ENCODE data around the gene CFAP45. TPM values are rescaled to one million over a fixed set of nuclear protein-coding genes. Genes with fewer than 3 reads are reported as not detected.

Gene CFAP45
- total and polyA plus RNA-seq, 12 donors, result 0.17 to 1.5 (median 0.56) TPM

- Histone ChIP-seq H3K4me3 (peak overlapping the region in 1 of 10 donors; percentile 3), H3K9me3 (no peaks in the 10 kb centered on the region), H3K4me1 (peaks cover 18 to 82% (median 74%) of the 10 kb centered on the region in 9 donors), H3K27me3 (no peaks in the 10 kb centered on the region), H3K27ac (peak overlapping the region in 7 of 10 donors; percentile 9 to 100 (median 94)), H3K36me3 (peaks cover 0 to 66% (median 32%) of the 10 kb centered on the region in 9 donors)
- WGBS, 2 donors, result 65 to 78% methylated on average over 10 of the region's 10 CpGs
- intact Hi-C loops (cut with DNase I), result loop anchor here in 3 of 10 donors (5.0 to 10.0 kb wide), 3 partner anchors 63 to 68 kb away; no protein-coding TSS in a partner anchor
- TF ChIP-seq CTCF (IDR thresholded peaks at IDR 0.05), result no peak
- ATAC-seq (no peak), DNase-seq (no peak)
Measured at GRCh38 chr1:159920202-159920601, 20.2 kb upstream of the CFAP45 start.

- DNase-seq (no peak), ATAC-seq (no peak)
- H3K9me3 ChIP-seq, result no peaks in the 10 kb centered on the region
- no peak overlapping the region for H3K4me3 ChIP-seq
- H3K27me3 ChIP-seq, result no peaks in the 10 kb centered on the region
- peaks cover 0 to 67% (median 32%) of the 10 kb centered on the region in 9 donors for H3K36me3 ChIP-seq
- H3K4me1 ChIP-seq, result peaks cover 18 to 82% (median 74%) of the 10 kb centered on the region in 9 donors
- intact Hi-C loops (cut with DNase I), result no loop called here
- peak overlapping the region in 7 of 10 donors; percentile 9 to 100 (median 53) for H3K27ac ChIP-seq
- WGBS, 2 donors, result 89 to 97% methylated on average over 10 of the region's 10 CpGs
- no peak for TF ChIP-seq CTCF (IDR thresholded peaks at IDR 0.05)
Measured at GRCh38 chr1:159919236-159919865, 19.4 kb upstream of the CFAP45 start.

- no peak for DNase-seq
- peaks cover 0 to 67% (median 32%) of the 10 kb centered on the region in 9 donors for H3K36me3 ChIP-seq
Measured at GRCh38 chr1:159918352-159919200, 18.6 kb upstream of the CFAP45 start.

More at GRCh38 chr1:159918352-159919200, 18.6 kb upstream of the CFAP45 start:
- ATAC-seq, result no peak
- Histone ChIP-seq H3K9me3 (no peaks in the 10 kb centered on the region), H3K4me3 (no peak overlapping the region), H3K4me1 (peaks cover 19 to 86% (median 74%) of the 10 kb centered on the region in 9 donors), H3K27ac (peak overlapping the region in 5 of 10 donors; percentile 28 to 100 (median 53)), H3K27me3 (no peaks in the 10 kb centered on the region)
- intact Hi-C loops (cut with DNase I), result no loop called here
- 88 to 93% methylated on average over 13 of the region's 13 CpGs for WGBS, 2 donors
- no peak for TF ChIP-seq CTCF (IDR thresholded peaks at IDR 0.05)

Measured in heart right ventricle (tissue), 16 donors.